OCI-LY1 (cell line): Measurements from ENCODE around the gene AMPD2.

Experiments
- H2AFZ ChIP-seq: fragments of 200-600 bp; sonication (generic), shearing (Covaris generic); 2 replicates; pipeline ENCODE4 v1.6.0; 2014; ENCODE audit warnings: antibody characterized with exemption, mild to moderate bottlenecking, low read length
- H3F3A ChIP-seq: fragments of 200-600 bp; sonication (generic), shearing (Covaris generic); 2 replicates; pipeline ENCODE4 v1.6.0; 2014; ENCODE audit warnings: mild to moderate bottlenecking, antibody characterized with exemption, low read length, moderate library complexity; ENCODE audit not compliant: insufficient read depth
- H3K27ac ChIP-seq: fragments of 200-600 bp; sonication (generic); 2 replicates; pipeline ENCODE4 v1.5.1; 2014; ENCODE audit warnings: low read length, mixed run types, mild to moderate bottlenecking, low read depth; ENCODE audit not compliant: poor library complexity, severe bottlenecking
- H3K27me3 ChIP-seq: fragments of 200-600 bp; sonication (generic); 2 replicates; pipeline ENCODE4 v1.6.0; 2014; ENCODE audit warnings: antibody characterized with exemption, mild to moderate bottlenecking, low read length, moderate library complexity; ENCODE audit not compliant: insufficient read depth
- H3K36me3 ChIP-seq: fragments of 200-600 bp; sonication (generic); 2 replicates; pipeline ENCODE4 v1.6.1; 2014; ENCODE audit warnings: mild to moderate bottlenecking, antibody characterized with exemption, low read length, moderate library complexity, mixed read lengths; ENCODE audit not compliant: insufficient read depth
- H3K4me1 ChIP-seq: fragments of 200-600 bp; sonication (generic); 2 replicates; pipeline ENCODE4 v1.5.1; 2014; ENCODE audit warnings: mild to moderate bottlenecking, low read length, moderate library complexity; ENCODE audit not compliant: insufficient read depth, severe bottlenecking
- H3K4me2 ChIP-seq: fragments of 200-600 bp; sonication (generic), shearing (Covaris generic); 2 replicates; pipeline ENCODE4 v1.6.1; 2014; ENCODE audit warnings: low read length
- H3K4me3 ChIP-seq: fragments of 200-600 bp; sonication (generic); 2 replicates; pipeline ENCODE4 v1.5.1; 2014; ENCODE audit warnings: low read length, low read depth, mild to moderate bottlenecking, mixed read lengths; ENCODE audit not compliant: poor library complexity, severe bottlenecking
- H3K79me2 ChIP-seq: fragments of 200-600 bp; shearing (Covaris generic); 2 replicates; pipeline ENCODE4 v1.6.1; 2016; ENCODE audit warnings: mixed run types, low read length, mixed read lengths; ENCODE audit not compliant: insufficient read depth
- H3K9ac ChIP-seq: fragments of 200-600 bp; sonication (generic), shearing (Covaris generic); 2 replicates; pipeline ENCODE4 v1.6.1; 2014; ENCODE audit warnings: mild to moderate bottlenecking, low read length, mixed read lengths
- H3K9me2 ChIP-seq: fragments of 200-600 bp; sonication (generic), shearing (Covaris generic); 2 replicates; pipeline ENCODE4 v1.6.1; 2014; ENCODE audit warnings: low read depth, mild to moderate bottlenecking, low read length, mixed read lengths
- H3K9me3 ChIP-seq: fragments of 200-600 bp; shearing (Covaris generic); 2 replicates; pipeline ENCODE4 v1.6.1; 2014; ENCODE audit warnings: low read length, mixed read lengths
- H4K20me1 ChIP-seq: fragments of 200-600 bp; sonication (generic), shearing (Covaris generic); 2 replicates; pipeline ENCODE4 v1.6.0; 2016; ENCODE audit warnings: mild to moderate bottlenecking, low read length; ENCODE audit not compliant: insufficient read depth
- EZH2 ChIP-seq: fragments of 200-600 bp; sonication (generic), shearing (Covaris generic); IDR thresholded peaks from 2 replicates; pipeline ENCODE4 v1.8.0; 2017; ENCODE audit warnings: borderline replicate concordance, mixed run types, mild to moderate bottlenecking, antibody characterized with exemption, low read length, moderate library complexity, mixed read lengths
- TF ChIP-seq, protein P1 (sequence below): fragments of 200-600 bp; sonication (generic), shearing (Covaris generic); IDR thresholded peaks from 2 replicates; pipeline ENCODE4 v1.5.1; 2017; ENCODE audit warnings: mild to moderate bottlenecking, antibody characterized with exemption, low read length, moderate library complexity, mixed read lengths

AMPD2 gene

DNA sequence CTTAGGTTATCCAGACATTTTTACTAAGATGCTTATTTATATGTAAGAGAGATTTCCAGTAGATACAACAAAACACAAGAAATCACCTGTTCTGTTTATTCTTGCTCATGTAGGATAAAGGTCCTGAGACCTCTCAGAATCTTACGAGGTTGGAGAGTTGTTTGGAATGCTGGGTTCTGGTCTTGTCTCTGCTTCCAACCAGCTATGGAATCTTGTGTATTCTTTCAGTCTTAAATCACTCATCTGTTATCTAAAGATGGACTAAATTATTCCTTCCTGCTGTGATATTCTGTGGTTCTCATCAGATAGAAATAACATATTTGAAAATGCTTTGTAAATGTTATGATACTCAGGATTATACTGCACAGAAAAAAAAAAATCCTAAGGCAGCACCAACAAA lies 21.5 kb upstream of the AMPD2 start:
- no peaks in the 10 kb centered on the region for H4K20me1 ChIP-seq
- H3K27me3 ChIP-seq, result no peaks in the 10 kb centered on the region
- H3K4me2 ChIP-seq, result no peak overlapping the region
- no peak overlapping the region for H3K27ac ChIP-seq
- H3K9me3 ChIP-seq, result no peaks in the 10 kb centered on the region
- no peak overlapping the region for H3K4me3 ChIP-seq
- no peak overlapping the region for H3K9ac ChIP-seq
- TF ChIP-seq, protein P1, sequence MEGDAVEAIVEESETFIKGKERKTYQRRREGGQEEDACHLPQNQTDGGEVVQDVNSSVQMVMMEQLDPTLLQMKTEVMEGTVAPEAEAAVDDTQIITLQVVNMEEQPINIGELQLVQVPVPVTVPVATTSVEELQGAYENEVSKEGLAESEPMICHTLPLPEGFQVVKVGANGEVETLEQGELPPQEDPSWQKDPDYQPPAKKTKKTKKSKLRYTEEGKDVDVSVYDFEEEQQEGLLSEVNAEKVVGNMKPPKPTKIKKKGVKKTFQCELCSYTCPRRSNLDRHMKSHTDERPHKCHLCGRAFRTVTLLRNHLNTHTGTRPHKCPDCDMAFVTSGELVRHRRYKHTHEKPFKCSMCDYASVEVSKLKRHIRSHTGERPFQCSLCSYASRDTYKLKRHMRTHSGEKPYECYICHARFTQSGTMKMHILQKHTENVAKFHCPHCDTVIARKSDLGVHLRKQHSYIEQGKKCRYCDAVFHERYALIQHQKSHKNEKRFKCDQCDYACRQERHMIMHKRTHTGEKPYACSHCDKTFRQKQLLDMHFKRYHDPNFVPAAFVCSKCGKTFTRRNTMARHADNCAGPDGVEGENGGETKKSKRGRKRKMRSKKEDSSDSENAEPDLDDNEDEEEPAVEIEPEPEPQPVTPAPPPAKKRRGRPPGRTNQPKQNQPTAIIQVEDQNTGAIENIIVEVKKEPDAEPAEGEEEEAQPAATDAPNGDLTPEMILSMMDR, result no peak
- no peak for TF ChIP-seq EZH2
- no peaks in the 10 kb centered on the region for H3F3A ChIP-seq
- no peaks in the 10 kb centered on the region for H3K9me2 ChIP-seq
- no peaks in the 10 kb centered on the region for H3K4me1 ChIP-seq
- no peaks in the 10 kb centered on the region for H3K79me2 ChIP-seq
- no peak overlapping the region for H2AFZ ChIP-seq
- H3K36me3 ChIP-seq, result peaks cover 24% of the 10 kb centered on the region; the same call in 1 of the 2 replicates

DNA sequence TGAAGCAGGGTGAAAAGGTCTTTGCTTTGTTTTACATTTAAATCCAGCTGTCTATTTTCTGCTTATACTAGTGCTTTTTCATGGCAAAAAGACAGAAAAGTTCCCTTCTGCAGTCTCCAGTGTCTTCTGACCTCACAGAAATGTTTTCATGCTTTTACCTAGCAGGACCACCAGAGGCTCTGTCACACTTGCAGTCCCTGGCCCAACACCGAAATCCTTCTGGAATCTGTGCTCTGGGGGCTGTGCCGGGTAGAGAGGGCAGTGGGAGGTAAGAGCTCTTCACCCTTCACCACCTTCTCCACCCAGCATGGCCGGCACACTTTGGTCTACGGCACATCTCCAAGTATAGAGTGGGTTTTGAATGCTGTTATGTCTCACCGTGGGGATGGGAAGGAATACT lies 21.0 kb upstream of the AMPD2 start:
- H3K4me2 ChIP-seq, result no peak overlapping the region
- no peaks in the 10 kb centered on the region for H3F3A ChIP-seq
- H2AFZ ChIP-seq, result no peak overlapping the region
- no peak overlapping the region for H3K9ac ChIP-seq
- TF ChIP-seq EZH2, result no peak
- TF ChIP-seq, protein P1, result no peak
- H3K27ac ChIP-seq, result no peak overlapping the region
- peaks cover 19% of the 10 kb centered on the region; the same call in 1 of the 2 replicates for H3K36me3 ChIP-seq
- H3K4me1 ChIP-seq, result no peaks in the 10 kb centered on the region
- no peaks in the 10 kb centered on the region for H3K9me2 ChIP-seq
- no peak overlapping the region for H3K4me3 ChIP-seq
- no peaks in the 10 kb centered on the region for H4K20me1 ChIP-seq
- H3K9me3 ChIP-seq, result no peaks in the 10 kb centered on the region
- no peaks in the 10 kb centered on the region for H3K79me2 ChIP-seq
- no peaks in the 10 kb centered on the region for H3K27me3 ChIP-seq

DNA sequence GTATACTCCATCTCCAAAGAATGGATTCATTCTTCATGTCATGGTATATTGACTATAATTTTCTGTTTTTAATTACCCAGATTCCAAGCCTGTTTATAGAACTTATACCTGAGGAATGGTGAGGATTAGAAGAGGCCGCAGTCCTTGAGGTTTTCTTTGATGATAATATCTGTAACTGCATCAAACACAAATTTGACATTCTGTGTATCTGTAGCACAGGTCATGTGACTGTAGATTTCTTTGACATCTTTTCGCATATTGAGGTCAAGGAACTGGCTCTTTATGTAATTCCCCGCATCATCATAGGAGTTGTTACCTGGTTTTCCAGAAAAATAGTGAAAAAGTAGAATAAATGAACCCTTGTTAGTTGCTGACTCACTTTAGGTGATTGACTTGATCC lies 16.4 kb upstream of the AMPD2 start:
- no peaks in the 10 kb centered on the region for H3K9me3 ChIP-seq
- H3K9ac ChIP-seq, result no peak overlapping the region
- H3F3A ChIP-seq, result no peaks in the 10 kb centered on the region
- H3K79me2 ChIP-seq, result no peaks in the 10 kb centered on the region
- no peaks in the 10 kb centered on the region for H3K27me3 ChIP-seq
- TF ChIP-seq EZH2, result no peak
- TF ChIP-seq, protein P1, result no peak
- no peak overlapping the region for H3K27ac ChIP-seq
- no peak overlapping the region for H3K4me2 ChIP-seq
- H3K4me1 ChIP-seq, result no peaks in the 10 kb centered on the region
- H3K36me3 ChIP-seq, result no peaks in the 10 kb centered on the region
- no peaks in the 10 kb centered on the region for H4K20me1 ChIP-seq
- H2AFZ ChIP-seq, result no peak overlapping the region
- no peaks in the 10 kb centered on the region for H3K9me2 ChIP-seq
- H3K4me3 ChIP-seq, result no peak overlapping the region
